GM19463 (cell line): ENCODE results near the gene TRIM68.

ENCODE experiments used
- ATAC-seq: cut with Tn5 transposase; IDR thresholded peaks from one replicate; pipeline ENCODE4 v1.9.1; 2021; ENCODE audit warnings: mild to moderate bottlenecking, moderate library complexity; ENCODE audit not compliant: unreplicated experiment

The TRIM68 gene

GRCh38 chr11:4607096-4607495 is 935 bp downstream of the TRIM68 start:
- no peak for ATAC-seq

DNA sequence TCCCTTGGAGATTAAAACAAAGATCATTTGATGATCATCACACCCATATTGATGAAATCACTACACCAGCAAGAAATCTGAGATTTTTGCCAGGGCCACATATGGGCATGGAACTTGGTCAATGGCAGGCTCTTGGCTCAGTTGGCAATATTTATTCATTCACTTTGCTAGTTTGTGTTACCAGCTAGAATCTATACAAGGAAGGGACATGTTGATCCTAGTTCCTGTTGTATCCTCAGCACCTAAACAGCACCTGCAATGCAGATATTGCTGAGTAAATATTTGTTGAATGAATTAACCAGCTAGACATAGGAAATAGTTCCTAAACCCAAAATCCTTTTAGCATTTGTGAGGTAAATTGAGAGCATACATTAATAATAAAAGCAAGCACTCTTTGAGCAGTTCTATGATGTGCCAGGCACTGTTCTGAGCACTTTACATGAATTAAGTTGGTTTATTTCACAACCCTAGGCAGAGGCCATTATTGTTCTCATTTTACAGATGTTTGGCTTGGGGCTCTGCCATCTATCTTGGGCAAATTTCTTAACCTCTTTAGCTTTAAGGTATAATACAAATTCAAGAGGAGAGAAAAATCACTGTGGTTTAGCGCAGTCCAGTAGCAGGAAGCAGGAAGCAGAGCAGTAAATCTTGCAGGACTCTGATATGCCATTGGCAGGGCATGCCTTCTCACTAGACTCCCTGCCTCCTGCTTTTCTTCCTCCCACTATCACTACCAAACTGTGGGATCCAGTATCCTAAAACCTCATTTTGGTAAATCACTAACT is 1.6 kb downstream of the TRIM68 start:
- no peak for ATAC-seq

- no peak for ATAC-seq
Observed at GRCh38 chr11:4605057-4605456, 3.0 kb downstream of the TRIM68 start.

- ATAC-seq = no peak
Observed at GRCh38 chr11:4593739-4594138, 14.3 kb downstream of the TRIM68 start, which contains the start of gene OR52I1. TSS of gene OR52I1 (plus strand) at chr11:4594039. CDS start at chr11:4594039, 0 bp downstream.

DNA sequence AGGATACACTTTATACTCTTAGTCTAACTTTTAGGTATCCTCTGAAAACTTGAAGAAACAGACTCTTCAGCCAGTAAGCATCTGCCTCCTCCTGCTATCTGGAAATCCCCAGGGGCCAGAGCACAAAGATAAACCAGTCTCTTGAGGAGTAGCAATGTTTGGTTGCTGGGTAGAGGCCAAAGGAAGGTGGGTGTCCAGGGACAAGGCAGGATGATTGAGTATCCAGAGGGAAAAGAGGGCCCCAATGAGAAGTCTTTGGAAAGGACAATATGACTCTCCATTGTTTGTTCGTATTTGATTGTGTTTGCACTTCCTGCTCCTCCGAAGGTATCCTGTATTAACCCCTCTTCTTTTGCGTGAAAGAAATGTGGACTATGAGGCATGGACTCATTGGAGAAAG is 19.0 kb downstream of the TRIM68 start:
- ATAC-seq = no peak

DNA sequence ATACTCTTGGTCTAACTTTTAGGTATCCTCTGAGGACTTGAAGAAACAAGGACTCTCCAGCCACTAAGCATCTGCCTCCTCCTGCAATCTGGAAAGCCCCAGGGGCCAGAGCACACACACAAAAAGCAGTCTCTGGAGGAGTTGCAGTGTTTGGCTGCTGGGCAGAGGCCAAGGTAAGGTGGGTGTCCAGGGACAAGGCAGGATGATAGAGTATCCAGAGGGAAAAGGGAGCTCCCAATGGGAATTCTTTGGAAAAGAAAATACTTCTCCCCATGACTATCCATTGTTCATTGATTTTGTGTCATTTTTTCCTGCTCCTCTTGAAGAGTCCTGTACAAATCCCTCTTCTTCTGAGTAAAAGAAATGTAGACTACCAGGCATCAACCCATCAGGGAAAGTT is 26.6 kb downstream of the TRIM68 start, which contains the start of gene OR52I2:
OR52I2 (plus strand) TSS at position 301 of the 400 bp plus-strand sequence.
- ATAC-seq = no peak

GRCh38 chr11:4580124-4580523 is 27.9 kb downstream of the TRIM68 start:
- ATAC-seq = no peak

DNA sequence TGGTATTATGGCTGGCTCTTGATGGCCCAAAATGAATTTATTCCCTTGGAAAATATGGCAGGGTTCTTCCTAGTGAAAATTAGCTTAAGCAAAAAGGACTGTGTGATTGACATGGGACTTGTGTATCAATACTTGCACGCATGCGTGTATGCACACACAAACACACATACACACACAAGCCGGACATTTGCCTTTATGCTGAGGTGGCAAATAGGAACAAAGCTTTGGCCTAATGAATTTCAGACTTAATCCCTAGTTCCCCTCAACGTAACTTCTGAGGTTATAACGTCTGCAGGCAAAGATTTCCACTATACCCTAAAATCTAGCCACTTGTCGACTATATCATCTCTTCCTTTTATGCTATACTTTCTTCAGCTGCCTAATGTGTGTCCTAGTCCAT is 29.4 kb downstream of the TRIM68 start:
- ATAC-seq = no peak

DNA sequence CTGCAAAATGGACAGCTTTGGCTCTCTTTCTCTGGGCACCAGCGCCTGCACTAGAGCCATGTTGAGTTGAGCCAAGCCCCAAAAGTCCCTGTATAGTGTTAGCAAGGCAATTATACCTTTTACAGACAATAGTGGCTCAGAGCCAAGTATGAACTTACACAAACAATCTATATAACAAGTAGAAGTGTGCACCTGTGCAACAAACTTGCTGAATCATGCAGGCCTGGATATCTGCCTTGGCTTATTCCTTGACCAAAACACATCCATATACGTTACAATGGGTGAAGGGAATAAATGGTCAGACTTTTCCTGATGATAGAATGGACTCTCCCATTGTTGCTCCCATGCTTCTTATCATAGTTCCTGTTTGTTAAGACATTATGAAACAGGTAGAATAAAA is 30.3 kb downstream of the TRIM68 start:
- ATAC-seq = no peak

GRCh38 chr11:4576880-4577279 is 31.2 kb downstream of the TRIM68 start:
- ATAC-seq = no peak

DNA sequence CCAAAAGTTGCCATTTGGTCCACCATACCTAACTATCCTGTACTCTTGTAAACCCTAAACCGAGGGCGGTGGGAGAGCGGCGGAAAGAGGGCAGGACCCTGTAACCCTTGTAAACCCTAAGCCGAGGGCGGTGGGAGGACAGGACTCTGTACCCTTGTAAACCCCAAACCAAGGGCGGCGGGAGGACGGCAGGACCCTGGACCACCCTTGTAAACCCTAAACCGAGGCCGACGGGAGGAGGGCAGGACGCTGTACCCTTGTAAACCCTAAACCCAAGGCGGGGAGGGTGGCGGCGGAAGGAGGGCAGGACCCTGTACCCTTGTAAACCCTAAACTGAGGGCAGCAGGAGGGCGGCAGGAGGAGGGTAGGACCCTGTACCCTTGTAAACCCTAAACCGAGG is 39.0 kb downstream of the TRIM68 start:
- ATAC-seq = no peak

DNA sequence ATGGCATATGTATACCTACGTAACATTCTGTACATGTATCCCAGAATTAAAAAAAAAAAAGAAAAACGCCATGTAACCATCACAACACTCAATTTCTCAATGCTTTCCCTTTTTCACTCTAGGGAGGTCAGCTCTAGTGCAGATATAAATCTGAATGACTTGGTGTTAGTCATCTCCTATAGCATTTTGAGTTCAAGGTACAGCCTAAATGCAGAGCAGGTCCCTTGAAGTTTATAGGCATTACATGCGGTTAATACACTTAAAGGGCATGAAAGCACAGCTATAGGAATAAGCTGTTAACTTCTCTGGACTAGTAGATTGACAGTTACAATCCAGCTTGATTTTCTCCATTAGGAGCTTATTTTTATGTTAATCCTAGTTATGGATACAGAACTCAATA is 42.7 kb downstream of the TRIM68 start:
- no peak for ATAC-seq

- ATAC-seq = no peak
Observed at GRCh38 chr11:4560467-4560866, 47.6 kb downstream of the TRIM68 start.

- no peak for ATAC-seq
Observed at GRCh38 chr11:4559527-4560440, 48.2 kb downstream of the TRIM68 start.

- no peak for ATAC-seq
Observed at GRCh38 chr11:4551346-4551979, 56.6 kb downstream of the TRIM68 start.
